ENCODE results near the gene UFSP1.

UFSP1 gene

GRCh38 chr7:100894860-100895700 is 5.6 kb upstream of the UFSP1 start:
- H3K4me2 ChIP-seq (ENCODE audit: low read depth, low read length), result peak overlapping the region; percentile 63
- no peak overlapping the region for H3K9ac ChIP-seq (ENCODE audit: low read length)
- no peaks in the 10 kb centered on the region for H3F3A ChIP-seq (ENCODE audit: insufficient read depth, low read length)
- no peak overlapping the region for H3K27ac ChIP-seq (ENCODE audit: low read length)
- H3K79me2 ChIP-seq (ENCODE audit: low read length), result no peaks in the 10 kb centered on the region
- H3K9me2 ChIP-seq (replicated peaks; ENCODE audit: insufficient read depth, low read length), result no peaks in the 10 kb centered on the region
- H3K4me3 ChIP-seq (ENCODE audit: low read length), result 0 out of 2 replicates have a peak overlapping the region, but pooled peaks have one; percentile 17
- 0 out of 2 replicates have a peak, but pooled peaks cover 4% of the 10 kb centered on the region for H3K4me1 ChIP-seq (ENCODE audit: low read length)
- TF ChIP-seq CTCF (IDR thresholded peaks at IDR 0.05; ENCODE audit: low read length), result peak; percentile 69
- TF ChIP-seq EZH2 (optimal IDR thresholded peaks at IDR 0.05; ENCODE audit: low read depth, low read length), result peak; percentile 95
- no peak for TF ChIP-seq EZH2phosphoT487 (IDR thresholded peaks at IDR 0.05; ENCODE audit: low read length)
- DNase-seq, result no peak
- H3K9me3 ChIP-seq (replicated peaks; ENCODE audit: insufficient read depth, low read length), result no peaks in the 10 kb centered on the region
- no peaks in the 10 kb centered on the region for H3K36me3 ChIP-seq (replicated peaks; ENCODE audit: insufficient read depth, low read length)
- H4K20me1 ChIP-seq (ENCODE audit: insufficient read depth, low read length), result no peaks in the 10 kb centered on the region
- peak overlapping the region; percentile 35; the same call in 1 of the 2 replicates for H2AFZ ChIP-seq (ENCODE audit: low read length)
- peaks cover 78% of the 10 kb centered on the region for H3K27me3 ChIP-seq (replicated peaks; ENCODE audit: insufficient read depth, low read length)

GRCh38 chr7:100893910-100894721 is 4.6 kb upstream of the UFSP1 start:
- H3K4me3 ChIP-seq (ENCODE audit: low read length), result no peak overlapping the region
- H4K20me1 ChIP-seq (ENCODE audit: insufficient read depth, low read length), result no peaks in the 10 kb centered on the region
- no peak overlapping the region for H3K9ac ChIP-seq (ENCODE audit: low read length)
- peaks cover 5% of the 10 kb centered on the region; the same call in 1 of the 2 replicates for H3K4me1 ChIP-seq (ENCODE audit: low read length)
- no peaks in the 10 kb centered on the region for H3K36me3 ChIP-seq (replicated peaks; ENCODE audit: insufficient read depth, low read length)
- DNase-seq, result no peak
- no peaks in the 10 kb centered on the region for H3K9me2 ChIP-seq (replicated peaks; ENCODE audit: insufficient read depth, low read length)
- no peak overlapping the region for H2AFZ ChIP-seq (ENCODE audit: low read length)
- no peaks in the 10 kb centered on the region for H3F3A ChIP-seq (ENCODE audit: insufficient read depth, low read length)
- H3K9me3 ChIP-seq (replicated peaks; ENCODE audit: insufficient read depth, low read length), result no peaks in the 10 kb centered on the region
- TF ChIP-seq EZH2phosphoT487 (IDR thresholded peaks at IDR 0.05; ENCODE audit: low read length) (no peak), EZH2 (optimal IDR thresholded peaks at IDR 0.05; ENCODE audit: low read depth, low read length) (no peak), CTCF (IDR thresholded peaks at IDR 0.05; ENCODE audit: low read length) (no peak)
- H3K4me2 ChIP-seq (ENCODE audit: low read depth, low read length), result no peak overlapping the region
- peaks cover 2% of the 10 kb centered on the region for H3K79me2 ChIP-seq (ENCODE audit: low read length)
- no peak overlapping the region for H3K27ac ChIP-seq (ENCODE audit: low read length)
- peaks cover 76% of the 10 kb centered on the region for H3K27me3 ChIP-seq (replicated peaks; ENCODE audit: insufficient read depth, low read length)

- DNase-seq, result no peak
- Histone ChIP-seq H3K4me3 (ENCODE audit: low read length) (no peak overlapping the region), H3K27me3 (replicated peaks; ENCODE audit: insufficient read depth, low read length) (peaks cover 76% of the 10 kb centered on the region), H3K9me3 (replicated peaks; ENCODE audit: insufficient read depth, low read length) (no peaks in the 10 kb centered on the region), H4K20me1 (ENCODE audit: insufficient read depth, low read length) (no peaks in the 10 kb centered on the region), H3K9me2 (replicated peaks; ENCODE audit: insufficient read depth, low read length) (no peaks in the 10 kb centered on the region), H2AFZ (ENCODE audit: low read length) (no peak overlapping the region), H3K9ac (ENCODE audit: low read length) (no peak overlapping the region), H3K79me2 (ENCODE audit: low read length) (peaks cover 9% of the 10 kb centered on the region), H3K4me1 (ENCODE audit: low read length) (peaks cover 10% of the 10 kb centered on the region), H3K4me2 (ENCODE audit: low read depth, low read length) (no peak overlapping the region), H3K27ac (ENCODE audit: low read length) (no peak overlapping the region), H3K36me3 (replicated peaks; ENCODE audit: insufficient read depth, low read length) (0 out of 2 replicates have a peak, but pooled peaks cover 3% of the 10 kb centered on the region), H3F3A (ENCODE audit: insufficient read depth, low read length) (no peaks in the 10 kb centered on the region)
- TF ChIP-seq CTCF (IDR thresholded peaks at IDR 0.05; ENCODE audit: low read length) (no peak), EZH2phosphoT487 (IDR thresholded peaks at IDR 0.05; ENCODE audit: low read length) (no peak), EZH2 (optimal IDR thresholded peaks at IDR 0.05; ENCODE audit: low read depth, low read length) (no peak)
Observed at GRCh38 chr7:100893318-100893895, 3.9 kb upstream of the UFSP1 start.
